ENCODE measurements around the gene KIF25.

- no peak for TF ChIP-seq CTCF (IDR thresholded peaks at IDR 0.05)
- TF ChIP-seq POLR2AphosphoS5 (IDR thresholded peaks at IDR 0.05; ENCODE audit: insufficient read depth in 1 of 2, low read depth in 1 of 2), result no peak
- TF ChIP-seq POLR2A (IDR thresholded peaks at IDR 0.05), result no peak
Measured at GRCh38 chr6:168071620-168072019, 74.1 kb downstream of the KIF25 start.

Measured in vagina (tissue), 2 donors.